Panc1 (cell line): ENCODE results near the gene METTL24.

ENCODE experiments used
- CTCF ChIP-seq: fragments of 450-650 bp; IDR thresholded peaks from 2 replicates; pipeline ENCODE4 v1.5.1; 2017; ENCODE audit warnings: mild to moderate bottlenecking
- POLR2AphosphoS5 ChIP-seq: IDR thresholded peaks from 2 replicates; pipeline ENCODE4 v1.6.1; 2012; ENCODE audit warnings: mild to moderate bottlenecking, low read depth, low read length, moderate library complexity
- REST ChIP-seq, 2 experiments: IDR thresholded peaks; 2 replicates each; pipeline ENCODE4 v1.6.1; 2011 to 2012; ENCODE audit warnings: low read depth in 2 of 2, control low read depth in 1 of 2, low read length in 1 of 2, mild to moderate bottlenecking in 1 of 2, moderate library complexity in 1 of 2; ENCODE audit not compliant: insufficient read depth in 1 of 2
- SIN3A ChIP-seq: IDR thresholded peaks from 2 replicates; pipeline ENCODE4 v1.6.1; 2012; ENCODE audit warnings: low read depth, mild to moderate bottlenecking, low read length, moderate library complexity, borderline replicate concordance; ENCODE audit not compliant: insufficient read depth
- TCF7L2 ChIP-seq: IDR thresholded peaks from 2 replicates; pipeline ENCODE4 v1.6.1; 2011; ENCODE audit warnings: mild to moderate bottlenecking, low read depth, low read length, inconsistent platforms

GRCh38 chr6:110307368-110307767 lies 50.8 kb downstream of the METTL24 start:
- TF ChIP-seq POLR2AphosphoS5 = no peak
- TF ChIP-seq CTCF = no peak
- no peak for TF ChIP-seq SIN3A
- no peak for TF ChIP-seq REST (IDR thresholded peaks at IDR 0.05; ENCODE audit: insufficient read depth in 1 of 2, low read depth in 2 of 2, low read length in 1 of 2)
- no peak for TF ChIP-seq TCF7L2
